Aorta (tissue), 5 donors: ENCODE measurements around the gene FAM13C. TPM values are rescaled to one million over a fixed set of nuclear protein-coding genes. Genes with fewer than 3 reads are reported as not detected.

Source experiments
- ATAC-seq: fragments of 200-7000 bp; cut with Tn5 transposase; one replicate; pipeline ENCODE4 v1.9.1; 2022; ENCODE audit warnings: moderate library complexity; ENCODE audit not compliant: low FRiP score
- DNase-seq, 2 donors: peaks; one replicate each; pipeline ENCODE4 v3.0.0-alpha.2; 2020
- H3K27ac ChIP-seq, 2 donors: one replicate each; pipeline ENCODE4 v1.5.1; 2013; ENCODE audit warnings: low read length in 2 of 2, mild to moderate bottlenecking in 2 of 2, moderate library complexity in 2 of 2, control low read depth in 1 of 2, inconsistent platforms in 1 of 2, low read depth in 1 of 2
- H3K27me3 ChIP-seq, 2 donors: one replicate each; pipeline ENCODE4 v1.6.1; 2013; ENCODE audit warnings: control low read depth in 1 of 2, low read length in 1 of 2, mild to moderate bottlenecking in 1 of 2, moderate library complexity in 1 of 2; ENCODE audit not compliant: insufficient read depth in 2 of 2, control insufficient read depth in 1 of 2
- H3K36me3 ChIP-seq, 2 donors: one replicate each; pipeline ENCODE4 v1.6.1; 2013; ENCODE audit warnings: control low read depth in 1 of 2, low read length in 1 of 2, mild to moderate bottlenecking in 1 of 2; ENCODE audit not compliant: insufficient read depth in 2 of 2, control insufficient read depth in 1 of 2
- H3K4me1 ChIP-seq, 2 donors: one replicate each; pipeline ENCODE4 v1.6.1; 2013; ENCODE audit warnings: low read length in 2 of 2, control low read depth in 1 of 2, mild to moderate bottlenecking in 1 of 2, moderate library complexity in 1 of 2; ENCODE audit not compliant: insufficient read depth in 2 of 2, control insufficient read depth in 1 of 2
- H3K4me3 ChIP-seq, 2 donors: one replicate each; pipeline ENCODE4 v1.5.1; 2013; ENCODE audit warnings: low read length in 2 of 2, control low read depth in 1 of 2, mild to moderate bottlenecking in 1 of 2
- H3K9me3 ChIP-seq: one replicate; pipeline ENCODE4 v1.6.1; 2013; ENCODE audit warnings: mild to moderate bottlenecking, low read length; ENCODE audit not compliant: control insufficient read depth
- WGBS, 2 donors: extraction: QIAGEN DNeasy Blood & Tissue Kit; methylation state at CpG; one replicate each; pipeline ENCODE4 v1.1.7; 2013; 5-methylcytosine and 5-hydroxymethylcytosine counted together
- intact Hi-C, 2 donors: fragments of 100-400 bp; cut with DNase I; formaldehyde crosslinking; loops; one replicate each; pipeline versions ENCODE4 v1.14.2 to v1.15.0; 2022
- polyA plus RNA-seq, 2 donors: library from polyadenylated mRNA; stranded (reverse); fragments of 200-250 nt; gene quantifications; one replicate each; pipeline ENCODE4 v1.2.3, GENCODE V29; 2013
- total RNA-seq, 2 donors: library from RNA; stranded (reverse); fragmentation: NEBNext Ultra II Directional; extraction: Animal tissue kit (Norgen Biotek cat#: 25700); gene quantifications; one replicate each; pipeline ENCODE4 v1.2.1, GENCODE V29; 2021
- donor health status: healthy with polysubstance abuse.
- donor health status: Bipolar disorder and iron deficiency.
- donor health status: DM: no; HTN: no; CAD: no.
- donor health status: DM: no; HTN: no; CAD: no.
- donor health status: DM: yes; HTN: yes; CAD: no.

FAM13C gene
- total and polyA plus RNA-seq, 4 donors, result 7.4 to 49.7 (median 12.2) TPM

GRCh38 chr10:59273445-59273844 is 88.9 kb downstream of the FAM13C start:
- intact Hi-C loops, result loop anchor here in 1 of 2 donors (10.0 kb wide), 1 partner anchor 91 kb away; the partner anchor contains the start of gene FAM13C
- no peak for ATAC-seq

GRCh38 chr10:59272061-59272460 is 90.3 kb downstream of the FAM13C start:
- no peak overlapping the region for H3K27ac ChIP-seq
- H3K27me3 ChIP-seq, result no peaks in the 10 kb centered on the region
- H3K36me3 ChIP-seq, result peaks cover 4 to 5% of the 10 kb centered on the region in 2 donors
- no peak for ATAC-seq
- no peak for DNase-seq
- intact Hi-C loops, result loop anchor here in 1 of 2 donors (10.0 kb wide), 1 partner anchor 93 kb away; the partner anchor contains the start of gene FAM13C
- no peaks in the 10 kb centered on the region for H3K9me3 ChIP-seq
- H3K4me1 ChIP-seq, result peaks cover 0 to 4% of the 10 kb centered on the region in 2 donors
- no peak overlapping the region for H3K4me3 ChIP-seq

More at GRCh38 chr10:59273445-59273844, 88.9 kb downstream of the FAM13C start:
- Histone ChIP-seq H3K36me3 (peaks cover 1 to 3% of the 10 kb centered on the region in 2 donors), H3K4me3 (no peak overlapping the region), H3K27ac (no peak overlapping the region), H3K9me3 (no peaks in the 10 kb centered on the region), H3K27me3 (no peaks in the 10 kb centered on the region), H3K4me1 (peaks cover 0 to 4% of the 10 kb centered on the region in 2 donors)
- DNase-seq, result no peak
- 74 to 83% methylated on average over 1 of the region's 1 CpG for WGBS, 2 donors

GRCh38 chr10:59271160-59271559 is 91.2 kb downstream of the FAM13C start:
- H3K9me3 ChIP-seq, result no peaks in the 10 kb centered on the region
- no peak for ATAC-seq
- DNase-seq, result no peak
- 65 to 67% methylated on average over 4 of the region's 4 CpGs for WGBS, 2 donors
- H3K4me3 ChIP-seq, result no peak overlapping the region
- H3K27ac ChIP-seq, result no peak overlapping the region
- intact Hi-C loops, result loop anchor here in 1 of 2 donors (10.0 kb wide), 1 partner anchor 94 kb away; the partner anchor contains the start of gene FAM13C
- peaks cover 4 to 8% of the 10 kb centered on the region in 2 donors for H3K36me3 ChIP-seq
- H3K4me1 ChIP-seq, result peaks cover 0 to 4% of the 10 kb centered on the region in 2 donors
- H3K27me3 ChIP-seq, result no peaks in the 10 kb centered on the region

- DNase-seq (no peak), ATAC-seq (no peak)
- Histone ChIP-seq H3K4me1 (peaks cover 0 to 4% of the 10 kb centered on the region in 2 donors), H3K27ac (no peak overlapping the region), H3K9me3 (no peaks in the 10 kb centered on the region), H3K36me3 (peaks cover 4 to 9% of the 10 kb centered on the region in 2 donors), H3K27me3 (no peaks in the 10 kb centered on the region), H3K4me3 (no peak overlapping the region)
- intact Hi-C loops, result loop anchor here in 1 of 2 donors (10.0 kb wide), 1 partner anchor 94 kb away; the partner anchor contains the start of gene FAM13C
- 88 to 90% methylated on average over 3 of the region's 3 CpGs for WGBS, 2 donors
These were observed 91.9 kb downstream of the FAM13C start for GRCh38 chr10:59270492-59270891.

GRCh38 chr10:59269651-59270050 is 92.7 kb downstream of the FAM13C start:
- ATAC-seq, result no peak
- DNase-seq, result no peak
- intact Hi-C loops, result loop anchor here in 1 of 2 donors (10.0 kb wide), 1 partner anchor 95 kb away; the partner anchor contains the start of gene FAM13C
- H3K4me1 ChIP-seq, result peaks cover 0 to 4% of the 10 kb centered on the region in 2 donors
- no peak overlapping the region for H3K4me3 ChIP-seq
- H3K27ac ChIP-seq, result no peak overlapping the region
- whole genome bisulfite sequencing, 2 donors, result 96 to 97% methylated on average over 6 of the region's 6 CpGs
- H3K36me3 ChIP-seq, result peaks cover 4 to 9% of the 10 kb centered on the region in 2 donors
- no peaks in the 10 kb centered on the region for H3K27me3 ChIP-seq
- H3K9me3 ChIP-seq, result no peaks in the 10 kb centered on the region

GRCh38 chr10:59268460-59268859 is 93.9 kb downstream of the FAM13C start:
- ATAC-seq, result no peak
- Histone ChIP-seq H3K4me1 (peaks cover 0 to 4% of the 10 kb centered on the region in 2 donors), H3K27me3 (no peaks in the 10 kb centered on the region), H3K27ac (no peak overlapping the region), H3K9me3 (no peaks in the 10 kb centered on the region), H3K4me3 (no peak overlapping the region), H3K36me3 (peaks cover 4 to 9% of the 10 kb centered on the region in 2 donors)
- intact Hi-C loops, result no loop called here
- WGBS, 2 donors, result 94 to 96% methylated on average over 7 of the region's 7 CpGs
- DNase-seq, result no peak

GRCh38 chr10:59266321-59266720 is 96.0 kb downstream of the FAM13C start:
- no peak for DNase-seq
- Histone ChIP-seq H3K4me1 (no peaks in the 10 kb centered on the region), H3K4me3 (no peak overlapping the region), H3K27ac (no peak overlapping the region), H3K27me3 (no peaks in the 10 kb centered on the region), H3K9me3 (no peaks in the 10 kb centered on the region), H3K36me3 (peaks cover 4 to 8% of the 10 kb centered on the region in 2 donors)
- ATAC-seq, result no peak
- intact Hi-C loops, result no loop called here
- WGBS, 2 donors, result 79 to 84% methylated on average over 3 of the region's 3 CpGs

GRCh38 chr10:59265141-59265540 is 97.2 kb downstream of the FAM13C start:
- Histone ChIP-seq H3K4me3 (no peak overlapping the region), H3K36me3 (peaks cover 4 to 9% of the 10 kb centered on the region in 2 donors), H3K9me3 (no peaks in the 10 kb centered on the region), H3K4me1 (no peaks in the 10 kb centered on the region), H3K27me3 (no peaks in the 10 kb centered on the region), H3K27ac (no peak overlapping the region)
- 48 to 53% methylated on average over 4 to 5 of the region's 5 CpGs for WGBS, 2 donors
- DNase-seq (no peak), ATAC-seq (no peak)
- intact Hi-C loops, result no loop called here

- intact Hi-C loops, result no loop called here
- WGBS, 2 donors, result 97 to 98% methylated on average over 1 of the region's 1 CpG
- no peaks in the 10 kb centered on the region for H3K27me3 ChIP-seq
- H3K36me3 ChIP-seq, result peaks cover 0 to 2% of the 10 kb centered on the region in 2 donors
- no peak overlapping the region for H3K27ac ChIP-seq
- H3K4me1 ChIP-seq, result no peaks in the 10 kb centered on the region
- no peaks in the 10 kb centered on the region for H3K9me3 ChIP-seq
- ATAC-seq, result no peak
- DNase-seq, result no peak
- H3K4me3 ChIP-seq, result no peak overlapping the region
These were observed 103.5 kb downstream of the FAM13C start for GRCh38 chr10:59258890-59259289.
